ENCODE results near the gene ARHGAP26. TPM values are rescaled to one million over a fixed set of nuclear protein-coding genes. Genes with fewer than 3 reads are reported as not detected.
A peak's percentile ranks its signal among the peaks of the same experiment; 100 is the strongest.

The ARHGAP26 gene
- total RNA-seq, 1 donor from 2014 or later = 42.1 TPM

GRCh38 chr5:142828797-142829535, 58.8 kb downstream of the ARHGAP26 start:
- intact Hi-C loops (cut with DNase I) = no loop called here
- no peak for DNase-seq
- peak in 1 of 2 donors; percentile 20 for ATAC-seq
- TF ChIP-seq CTCF (IDR thresholded peaks at IDR 0.05) = no peak
- Histone ChIP-seq H3K27ac (no peak overlapping the region), H3K9me3 (no peaks in the 10 kb centered on the region), H3K27me3 (ENCODE audit: low read depth) (no peaks in the 10 kb centered on the region), H3K36me3 (no peaks in the 10 kb centered on the region), H3K4me3 (no peak overlapping the region), H3K4me1 (peaks cover 41% of the 10 kb centered on the region)

- H3K4me1 ChIP-seq = peaks cover 41% of the 10 kb centered on the region
- DNase-seq (no peak), ATAC-seq (peak in 1 of 2 donors; percentile 10)
- intact Hi-C loops (cut with DNase I) = no loop called here
- no peaks in the 10 kb centered on the region for H3K9me3 ChIP-seq
- TF ChIP-seq CTCF (IDR thresholded peaks at IDR 0.05) = no peak
- H3K27ac ChIP-seq = no peak overlapping the region
- H3K27me3 ChIP-seq (ENCODE audit: low read depth) = no peaks in the 10 kb centered on the region
- no peak overlapping the region for H3K4me3 ChIP-seq
- H3K36me3 ChIP-seq = no peaks in the 10 kb centered on the region
Observed at GRCh38 chr5:142829801-142830220, 59.6 kb downstream of the ARHGAP26 start.

GRCh38 chr5:142830241-142831008, 60.2 kb downstream of the ARHGAP26 start:
- Histone ChIP-seq H3K4me1 (peaks cover 38% of the 10 kb centered on the region), H3K27me3 (ENCODE audit: low read depth) (no peaks in the 10 kb centered on the region), H3K9me3 (no peaks in the 10 kb centered on the region), H3K27ac (no peak overlapping the region), H3K36me3 (no peaks in the 10 kb centered on the region), H3K4me3 (no peak overlapping the region)
- no peak for TF ChIP-seq CTCF (IDR thresholded peaks at IDR 0.05)
- DNase-seq (no peak), ATAC-seq (no peak)
- intact Hi-C loops (cut with DNase I) = no loop called here

GRCh38 chr5:142831009-142831383, 60.8 kb downstream of the ARHGAP26 start:
- DNase-seq (no peak), ATAC-seq (no peak)
- intact Hi-C loops (cut with DNase I) = no loop called here
- Histone ChIP-seq H3K27me3 (ENCODE audit: low read depth) (no peaks in the 10 kb centered on the region), H3K4me3 (no peak overlapping the region), H3K9me3 (no peaks in the 10 kb centered on the region), H3K4me1 (peaks cover 33% of the 10 kb centered on the region), H3K27ac (no peak overlapping the region), H3K36me3 (no peaks in the 10 kb centered on the region)
- TF ChIP-seq CTCF (IDR thresholded peaks at IDR 0.05) = no peak

- Histone ChIP-seq H3K27me3 (ENCODE audit: low read depth) (no peaks in the 10 kb centered on the region), H3K9me3 (no peaks in the 10 kb centered on the region), H3K27ac (no peak overlapping the region), H3K4me3 (no peak overlapping the region), H3K4me1 (peaks cover 20% of the 10 kb centered on the region), H3K36me3 (no peaks in the 10 kb centered on the region)
- intact Hi-C loops (cut with DNase I) = no loop called here
- TF ChIP-seq CTCF (IDR thresholded peaks at IDR 0.05) = no peak
- DNase-seq (no peak), ATAC-seq (no peak)
Observed at GRCh38 chr5:142832263-142832662, 62.1 kb downstream of the ARHGAP26 start.
